Measurements from ENCODE around the gene TOGARAM2.
A peak's percentile ranks its signal among the peaks of the same experiment; 100 is the strongest.

The TOGARAM2 gene

DNA sequence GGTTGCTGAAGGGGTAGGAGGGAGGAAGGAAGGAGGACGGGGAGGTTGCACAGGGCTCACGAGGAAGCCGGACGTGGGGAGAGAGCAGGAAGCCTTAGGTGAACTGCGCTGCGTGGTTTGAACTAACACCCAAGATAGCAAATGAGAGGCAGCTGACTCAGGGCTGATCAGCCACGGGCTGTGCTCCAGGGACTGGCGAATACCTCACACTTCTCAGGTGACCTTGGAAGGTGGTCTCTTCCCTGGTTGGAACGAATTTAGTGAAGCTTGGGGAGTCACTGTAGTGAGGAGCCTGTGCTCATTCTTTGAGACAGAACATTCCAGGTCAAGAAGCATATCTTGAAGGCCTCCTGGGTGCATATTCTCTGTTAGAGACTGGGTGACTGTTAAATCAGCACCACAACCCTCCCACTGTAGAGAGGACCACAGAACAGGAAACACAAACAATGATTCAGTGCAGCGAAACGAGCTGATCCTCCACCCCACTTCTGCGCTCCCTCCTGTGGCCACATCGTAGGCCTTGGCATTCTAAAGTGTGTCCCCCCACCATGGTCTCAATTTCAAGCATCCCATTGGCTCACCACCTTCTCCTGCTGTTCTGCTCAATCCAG is 33.8 kb downstream of the TOGARAM2 start:
- ChIA-PET POLR2A (no interaction called here), CTCF (interaction anchor here (1.0 kb wide), 1 partner anchor 12 kb away, joined by 3 read pairs; no protein-coding TSS in a partner anchor)
- DNase-seq (ENCODE audit: extremely low spot score), result peak; percentile 52
- TF ChIP-seq, protein P1, sequence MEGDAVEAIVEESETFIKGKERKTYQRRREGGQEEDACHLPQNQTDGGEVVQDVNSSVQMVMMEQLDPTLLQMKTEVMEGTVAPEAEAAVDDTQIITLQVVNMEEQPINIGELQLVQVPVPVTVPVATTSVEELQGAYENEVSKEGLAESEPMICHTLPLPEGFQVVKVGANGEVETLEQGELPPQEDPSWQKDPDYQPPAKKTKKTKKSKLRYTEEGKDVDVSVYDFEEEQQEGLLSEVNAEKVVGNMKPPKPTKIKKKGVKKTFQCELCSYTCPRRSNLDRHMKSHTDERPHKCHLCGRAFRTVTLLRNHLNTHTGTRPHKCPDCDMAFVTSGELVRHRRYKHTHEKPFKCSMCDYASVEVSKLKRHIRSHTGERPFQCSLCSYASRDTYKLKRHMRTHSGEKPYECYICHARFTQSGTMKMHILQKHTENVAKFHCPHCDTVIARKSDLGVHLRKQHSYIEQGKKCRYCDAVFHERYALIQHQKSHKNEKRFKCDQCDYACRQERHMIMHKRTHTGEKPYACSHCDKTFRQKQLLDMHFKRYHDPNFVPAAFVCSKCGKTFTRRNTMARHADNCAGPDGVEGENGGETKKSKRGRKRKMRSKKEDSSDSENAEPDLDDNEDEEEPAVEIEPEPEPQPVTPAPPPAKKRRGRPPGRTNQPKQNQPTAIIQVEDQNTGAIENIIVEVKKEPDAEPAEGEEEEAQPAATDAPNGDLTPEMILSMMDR (IDR thresholded peaks at IDR 0.05; ENCODE audit: control extremely low read depth, extremely low read depth, low read depth, missing control alignments), result no peak

DNA sequence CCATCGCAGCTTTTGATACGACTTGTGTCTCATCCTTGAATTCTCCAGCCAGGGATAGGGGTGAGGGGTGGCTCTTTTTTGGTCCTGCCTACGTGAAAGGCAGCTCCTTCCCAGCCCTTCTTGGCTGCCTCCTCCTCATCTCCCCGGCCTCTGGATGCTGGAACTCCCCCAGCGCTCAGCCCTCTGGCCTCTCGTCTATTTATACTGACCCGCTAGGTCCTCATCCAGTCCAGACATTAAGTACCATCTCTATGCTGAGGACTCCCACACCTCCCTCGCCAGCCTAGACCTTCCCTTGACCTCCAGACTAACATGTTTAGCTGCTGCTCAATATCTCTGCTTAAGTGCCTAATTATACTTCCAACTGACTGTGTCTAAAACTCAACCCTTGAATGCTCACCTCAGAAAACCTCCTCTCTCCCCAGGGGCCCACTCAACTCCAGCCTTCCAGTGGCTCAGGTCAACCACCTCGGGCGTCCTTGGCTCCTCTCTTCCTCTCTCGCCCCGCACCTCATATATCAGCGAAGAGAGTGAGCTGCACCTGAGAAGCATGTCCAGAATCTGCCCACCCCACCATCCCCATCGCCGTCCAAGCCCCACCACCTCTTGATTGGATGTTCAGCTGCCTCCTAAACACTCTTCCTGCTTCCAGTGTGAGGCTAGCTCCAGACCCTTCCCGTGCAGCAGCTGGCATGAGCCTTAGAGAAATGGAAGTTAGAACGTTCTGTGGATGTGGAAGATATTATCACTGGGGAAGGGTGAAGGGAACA is 34.8 kb downstream of the TOGARAM2 start:
- ChIA-PET CTCF (interaction anchor here (0.7 to 1.4 kb wide), 3 partner anchors 11 to 34 kb away, joined by 3 to 5 read pairs (median 3); no protein-coding TSS in a partner anchor), POLR2A (no interaction called here)
- no peak for DNase-seq (ENCODE audit: extremely low spot score)
- TF ChIP-seq, protein P1 (IDR thresholded peaks at IDR 0.05; ENCODE audit: control extremely low read depth, extremely low read depth, low read depth, missing control alignments), result no peak

DNA sequence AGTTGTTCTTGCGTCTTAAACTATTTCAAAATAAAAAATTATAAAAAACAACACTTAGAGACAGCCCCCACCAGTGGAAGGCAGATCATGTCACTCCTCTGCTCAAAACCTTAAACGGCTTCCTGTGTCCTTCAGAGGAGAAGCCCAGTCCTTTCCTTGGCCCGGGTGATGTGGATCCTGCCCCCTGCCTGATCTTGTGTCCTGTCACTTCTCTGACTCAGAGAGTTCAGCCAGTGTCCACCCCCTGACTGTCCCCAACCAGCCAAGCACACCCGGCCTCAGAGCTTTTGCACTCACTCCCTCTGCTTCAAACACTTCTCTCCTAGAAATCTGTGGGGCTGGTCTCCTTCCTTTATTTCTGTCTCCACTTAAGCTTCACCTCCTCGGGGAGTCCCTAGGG is 35.4 kb downstream of the TOGARAM2 start:
- POLR2A ChIA-PET, result no interaction called here

DNA sequence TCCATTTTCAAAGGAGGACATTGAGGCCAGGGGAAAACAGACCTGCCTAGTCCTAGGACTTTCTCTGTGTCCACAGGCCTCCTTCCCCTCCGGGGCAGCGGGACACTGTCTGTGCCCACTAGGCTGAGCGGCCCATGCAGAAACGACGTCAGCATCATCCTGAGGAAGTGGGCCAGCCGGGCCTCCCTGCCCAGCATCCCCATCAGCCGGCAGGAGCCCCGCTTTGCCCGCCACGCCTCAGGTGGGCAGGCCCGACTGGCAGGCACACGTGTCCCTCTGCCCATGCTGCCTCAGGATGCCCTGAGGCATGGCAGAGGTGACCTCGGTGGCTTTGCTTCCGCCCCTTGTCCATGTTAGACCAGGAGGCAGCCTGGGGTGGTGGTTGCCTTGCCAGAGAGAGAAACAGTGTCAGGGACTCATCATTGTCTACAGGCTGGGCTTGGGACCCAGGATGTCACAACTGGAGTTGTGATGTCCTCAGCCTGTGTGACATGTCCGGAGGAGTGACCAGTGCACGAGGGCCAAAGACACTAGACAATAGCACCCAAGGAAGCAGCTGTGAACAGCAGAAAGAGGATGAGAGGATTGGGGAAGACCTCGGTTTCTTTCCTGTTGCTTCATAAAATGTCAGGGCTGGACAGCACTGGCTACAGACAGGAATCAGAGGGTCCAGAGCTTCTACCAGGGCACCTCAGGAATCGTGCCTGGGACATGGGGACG is 36.8 kb downstream of the TOGARAM2 start:
- TF ChIP-seq, protein P1 (IDR thresholded peaks at IDR 0.05; ENCODE audit: control extremely low read depth, extremely low read depth, low read depth, missing control alignments), result no peak
- POLR2A ChIA-PET, result interaction anchor here (0.7 kb wide), 1 partner anchor 47 kb away, joined by 3 read pairs; no protein-coding TSS in a partner anchor
- no peak for DNase-seq (ENCODE audit: extremely low spot score)
- CTCF ChIA-PET, result interaction anchor here (1.4 kb wide), 1 partner anchor 17 kb away, joined by 5 read pairs; no protein-coding TSS in a partner anchor

More for the DNA sequence above, 35.4 kb downstream of the TOGARAM2 start:
- CTCF ChIA-PET, result interaction anchor here (0.7 to 1.4 kb wide), 2 partner anchors 15 to 35 kb away, joined by 3 to 5 read pairs; no protein-coding TSS in a partner anchor
- TF ChIP-seq, protein P1 (IDR thresholded peaks at IDR 0.05; ENCODE audit: control extremely low read depth, extremely low read depth, low read depth, missing control alignments), result no peak
- no peak for DNase-seq (ENCODE audit: extremely low spot score)

DNA sequence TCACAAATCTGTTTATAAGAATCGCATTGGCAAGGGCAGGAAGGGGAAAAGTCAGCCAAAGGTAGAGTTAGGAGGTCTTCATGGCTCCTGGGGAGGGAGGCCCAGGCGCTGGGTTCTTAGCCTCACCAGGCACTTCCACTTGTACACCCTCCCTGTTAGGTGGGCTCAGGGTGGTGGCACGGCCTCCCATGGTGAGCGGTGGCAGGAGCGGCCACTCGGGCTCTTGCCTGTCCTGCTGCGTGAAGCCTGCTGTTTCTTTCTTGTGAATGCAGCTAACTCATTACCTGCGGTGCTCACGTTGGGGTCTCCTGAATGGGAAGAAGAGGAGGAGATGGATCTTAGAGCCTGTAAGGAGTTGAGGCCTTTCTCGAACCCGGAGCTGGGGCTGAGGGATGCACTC is 40.8 kb downstream of the TOGARAM2 start:
- TF ChIP-seq, protein P1 (IDR thresholded peaks at IDR 0.05; ENCODE audit: control extremely low read depth, extremely low read depth, low read depth, missing control alignments), result no peak
- CTCF ChIA-PET, result interaction anchor here (1.0 kb wide), 1 partner anchor 11 kb away, joined by 4 read pairs; no protein-coding TSS in a partner anchor
- POLR2A ChIA-PET, result no interaction called here
- no peak for DNase-seq (ENCODE audit: extremely low spot score)

DNA sequence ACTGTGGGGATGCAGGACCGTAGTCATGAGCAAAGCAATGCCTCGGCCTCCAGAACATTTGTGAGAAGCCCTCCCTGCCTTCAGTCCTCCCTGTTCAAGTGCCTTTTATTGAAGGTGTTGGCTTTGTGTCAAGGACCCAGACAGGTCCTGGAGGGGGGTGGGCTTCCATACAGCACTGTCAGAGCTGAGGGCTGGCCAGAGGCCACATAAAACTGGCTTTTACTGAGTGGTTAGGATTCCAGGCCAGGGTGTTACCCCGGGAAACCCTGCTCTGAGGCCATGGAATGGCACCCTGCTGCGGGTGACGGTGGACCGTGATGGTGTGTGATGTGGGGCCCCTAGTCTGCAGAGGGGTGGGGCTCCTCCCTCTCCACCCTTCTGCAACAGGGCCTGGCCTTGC is 41.6 kb downstream of the TOGARAM2 start:
- ChIA-PET POLR2A (no interaction called here), CTCF (no interaction called here)
- TF ChIP-seq, protein P1 (IDR thresholded peaks at IDR 0.05; ENCODE audit: control extremely low read depth, extremely low read depth, low read depth, missing control alignments), result no peak
- no peak for DNase-seq (ENCODE audit: extremely low spot score)
